SK-N-SH (cell line): ENCODE results near the gene FAM131A. TPM values are rescaled to one million over a fixed set of nuclear protein-coding genes. Genes with fewer than 3 reads are reported as not detected.

Source experiments
- CTCF ChIA-PET: fragments of 300-600, 350-600 bp; formaldehyde crosslinking; extraction: SDS; loops from one replicate; lab custom pipeline; 2021; lab: Yijun Ruan, JAX
- POLR2A ChIA-PET: fragments of 350-600 bp; sonication (Branson Sonifier 250); formaldehyde crosslinking; extraction: SDS; loops from one replicate; lab custom pipeline; 2020; ENCODE audit warnings: antibody characterized with exemption, inconsistent platforms; lab: Yijun Ruan, JAX
- DNase-seq: peaks from one replicate; pipeline ENCODE4 v3.0.0; 2012
- H2AFZ ChIP-seq: fragments of 200-600 bp; sonication (generic); 2 replicates; pipeline ENCODE4 v1.8.1; 2016; ENCODE audit warnings: antibody characterized with exemption, mild to moderate bottlenecking, low read depth
- H3F3A ChIP-seq: fragments of 200-600 bp; sonication (generic); replicated peaks from 2 replicates; pipeline ENCODE3; 2016; ENCODE audit warnings: antibody characterized with exemption, mild to moderate bottlenecking; ENCODE audit not compliant: insufficient read depth
- H3K27ac ChIP-seq, 2 experiments: fragments of 200-500 bp in 1 of 2; fragments of 200-600 bp in 1 of 2; sonication (Bioruptor generic) in 1 of 2; sonication (generic), shearing (Covaris generic) in 1 of 2; 2 replicates each; pipeline versions ENCODE4 v1.5.1 to v1.6.1; 2014 to 2016; ENCODE audit warnings: low read depth in 2 of 2, inconsistent platforms in 1 of 2, low read length in 1 of 2, mild to moderate bottlenecking in 1 of 2, mixed read lengths in 1 of 2
- H3K27me3 ChIP-seq: fragments of 200-600 bp; sonication (generic), shearing (Covaris generic); 2 replicates; pipeline ENCODE4 v1.6.1; 2016; ENCODE audit warnings: mixed run types; ENCODE audit not compliant: insufficient read depth
- H3K36me3 ChIP-seq, 2 experiments: fragments of 200-500 bp in 1 of 2; fragments of 200-600 bp in 1 of 2; sonication (Bioruptor generic) in 1 of 2; sonication (generic) in 1 of 2; replicated peaks in 1 of 2; 2 replicates each; pipeline versions ENCODE3 to v1.5.1; 2014 to 2016; ENCODE audit warnings: low read length in 1 of 2, mild to moderate bottlenecking in 1 of 2; ENCODE audit not compliant: insufficient read depth in 2 of 2, control insufficient read depth in 1 of 2
- H3K4me1 ChIP-seq, 2 experiments: fragments of 200-500 bp in 1 of 2; fragments of 200-600 bp in 1 of 2; sonication (Bioruptor generic) in 1 of 2; sonication (generic), shearing (Covaris generic) in 1 of 2; 2 replicates each; pipeline versions ENCODE4 v1.5.1 to v1.6.1; 2014 to 2016; ENCODE audit warnings: low read depth in 1 of 2, low read length in 1 of 2, mixed run types in 1 of 2; ENCODE audit not compliant: insufficient read depth in 2 of 2, control insufficient read depth in 1 of 2
- H3K4me2 ChIP-seq: fragments of 200-600 bp; sonication (generic), shearing (Covaris generic); 2 replicates; pipeline ENCODE4 v1.6.1; 2017; ENCODE audit warnings: mixed run types
- H3K4me3 ChIP-seq, 2 experiments: fragments of 200-500 bp in 1 of 2; fragments of 200-600 bp in 1 of 2; sonication (Bioruptor generic) in 1 of 2; sonication (generic), shearing (Covaris generic) in 1 of 2; 2 replicates each; pipeline versions ENCODE4 v1.5.1 to v1.8.1; 2014 to 2016; ENCODE audit warnings: low read depth in 2 of 2, inconsistent platforms in 1 of 2, low read length in 1 of 2, mild to moderate bottlenecking in 1 of 2, mixed read lengths in 1 of 2, moderate library complexity in 1 of 2
- H3K79me2 ChIP-seq: fragments of 200-600 bp; sonication (generic); 2 replicates; pipeline ENCODE4 v1.8.1; 2017; ENCODE audit warnings: mild to moderate bottlenecking; ENCODE audit not compliant: insufficient read depth
- H3K9ac ChIP-seq: fragments of 200-600 bp; sonication (generic); 2 replicates; pipeline ENCODE4 v1.6.1; 2017; ENCODE audit warnings: mixed run types
- H3K9me2 ChIP-seq: fragments of 200-600 bp; sonication (generic); 2 replicates; pipeline ENCODE4 v1.6.1; 2017; ENCODE audit warnings: mixed run types
- H3K9me3 ChIP-seq: fragments of 200-600 bp; sonication (generic); 2 replicates; pipeline ENCODE4 v1.6.1; 2017; ENCODE audit warnings: mixed run types, mild to moderate bottlenecking, moderate library complexity
- H4K20me1 ChIP-seq: fragments of 200-600 bp; sonication (generic); 2 replicates; pipeline ENCODE4 v1.6.1; 2017; ENCODE audit warnings: mild to moderate bottlenecking, mixed run types; ENCODE audit not compliant: insufficient read depth
- CTCF ChIP-seq: fragments of 200-600 bp; sonication (generic); IDR thresholded peaks from 2 replicates; pipeline ENCODE4 v1.6.1; 2017; ENCODE audit warnings: antibody characterized with exemption, mild to moderate bottlenecking, moderate library complexity
- ELF1 ChIP-seq: IDR thresholded peaks from 2 replicates; pipeline ENCODE4 v1.4.0; 2012
- FOSL2 ChIP-seq: IDR thresholded peaks from 2 replicates; pipeline ENCODE4 v1.4.0; 2012; ENCODE audit warnings: low read depth, mild to moderate bottlenecking, moderate library complexity, borderline replicate concordance
- GATA2 ChIP-seq: sonication (generic); formaldehyde crosslinking; IDR thresholded peaks from 2 replicates; pipeline ENCODE4 v1.5.0; 2020; ENCODE audit warnings: mild to moderate bottlenecking, missing genetic modification reagents
- IRF3 ChIP-seq: fragments of 150-350 bp; IDR thresholded peaks from 2 replicates; pipeline ENCODE4 v1.6.1; 2016; ENCODE audit warnings: mild to moderate bottlenecking, low read depth, low read length
- MEF2A ChIP-seq: IDR thresholded peaks from 2 replicates; pipeline ENCODE4 v1.4.0; 2012; ENCODE audit warnings: low read depth, borderline replicate concordance
- MXI1 ChIP-seq: IDR thresholded peaks from 2 replicates; pipeline ENCODE4 v1.6.1; 2012; ENCODE audit warnings: mild to moderate bottlenecking, low read depth, low read length, improper control_type of control experiment
- RAD21 ChIP-seq: IDR thresholded peaks from 2 replicates; pipeline ENCODE4 v1.6.1; 2012; ENCODE audit warnings: mild to moderate bottlenecking, low read length
- SMC3 ChIP-seq: IDR thresholded peaks from 2 replicates; pipeline ENCODE4 v1.6.1; 2012; ENCODE audit warnings: low read depth, low read length, improper control_type of control experiment
- USF1 ChIP-seq: IDR thresholded peaks from 2 replicates; pipeline ENCODE4 v1.4.0; 2012; ENCODE audit warnings: low read depth, borderline replicate concordance
- USF2 ChIP-seq: fragments of 150-350 bp; IDR thresholded peaks from 2 replicates; pipeline ENCODE4 v1.6.1; 2017; ENCODE audit warnings: antibody characterized with exemption, low read length, low read depth, borderline replicate concordance
- WGBS: methylation state at CpG from one replicate; pipeline ENCODE4 v1.1.6; 2017; ENCODE audit warnings: low lambda C conversion rate; 5-methylcytosine and 5-hydroxymethylcytosine counted together
- polyA plus RNA-seq, 3 experiments: library from polyadenylated mRNA; depleted of rRNA; stranded (reverse); fragments of >200 nt; gene quantifications; 2 replicates each; pipeline ENCODE4 v1.2.3, GENCODE V29; 2012

The FAM131A gene
- polyA plus RNA-seq, 1 of the 3 experiments (the other 2 are of a cell fraction), result 31.6 TPM

- no peak overlapping the region for H3K9ac ChIP-seq
- H3K79me2 ChIP-seq, result peaks cover 47% of the 10 kb centered on the region
- H2AFZ ChIP-seq, result no peak overlapping the region
- H3K36me3 ChIP-seq, result peaks cover 72 to 77% of the 10 kb centered on the region in 2 experiments
- DNase-seq, result no peak
- peaks cover 33% of the 10 kb centered on the region for H4K20me1 ChIP-seq
- peaks cover 3 to 5% of the 10 kb centered on the region in 2 experiments; a peak in 3 of 4 replicates for H3K4me1 ChIP-seq
- H3K4me3 ChIP-seq, result no peak overlapping the region
- CTCF ChIA-PET, result interaction anchor here (0.8 to 1.8 kb wide), 7 partner anchors 14 to 433 kb away, joined by 3 to 4 read pairs (median 3); no protein-coding TSS in a partner anchor
- H3K4me2 ChIP-seq, result no peak overlapping the region
- H3K9me2 ChIP-seq, result no peaks in the 10 kb centered on the region
- WGBS, result 50% methylated on average over 1 of the region's 1 CpG
- TF ChIP-seq USF1 (no peak), FOSL2 (no peak), SMC3 (0 out of 2 replicates have a peak, but pooled peaks have one; percentile 11), RAD21 (peak; percentile 32; the same call in 1 of the 2 replicates), MXI1 (no peak), MEF2A (no peak), GATA2 (CRISPR knock-in tag) (no peak), CTCF (peak; percentile 62), ELF1 (no peak), IRF3 (no peak), USF2 (no peak)
- no peaks in the 10 kb centered on the region for H3K27me3 ChIP-seq
- no peaks in the 10 kb centered on the region for H3K9me3 ChIP-seq
- H3K27ac ChIP-seq, result no peak overlapping the region
- peaks cover 37% of the 10 kb centered on the region for H3F3A ChIP-seq
- POLR2A ChIA-PET, result no interaction called here
Observed at GRCh38 chr3:184305577-184305976, 31.8 kb upstream of the FAM131A start.
